GM18519 (cell line): ENCODE data around the gene INPP5A.

Experiments used
- ATAC-seq: cut with Tn5 transposase; IDR thresholded peaks from one replicate; pipeline ENCODE4 v1.9.1; 2021; ENCODE audit warnings: mild to moderate bottlenecking, moderate library complexity; ENCODE audit not compliant: unreplicated experiment, low FRiP score

Gene INPP5A

GRCh38 chr10:132684164-132684891, 146.7 kb downstream of the INPP5A start:
- peak; percentile 71 for ATAC-seq

- ATAC-seq: no peak
Observed at GRCh38 chr10:132685101-132685891, 147.7 kb downstream of the INPP5A start.

- ATAC-seq: no peak
Observed at GRCh38 chr10:132685921-132686680, 148.5 kb downstream of the INPP5A start.

GRCh38 chr10:132687181-132687892, 149.8 kb downstream of the INPP5A start:
- ATAC-seq: no peak

GRCh38 chr10:132687893-132688579, 150.4 kb downstream of the INPP5A start:
- ATAC-seq: no peak

- no peak for ATAC-seq
Observed at GRCh38 chr10:132688580-132689420, 151.2 kb downstream of the INPP5A start.

GRCh38 chr10:132689721-132690360, 152.3 kb downstream of the INPP5A start:
- ATAC-seq: no peak

- no peak for ATAC-seq
Observed at GRCh38 chr10:132690401-132690800, 152.8 kb downstream of the INPP5A start.

- no peak for ATAC-seq
Observed at GRCh38 chr10:132690821-132691610, 153.4 kb downstream of the INPP5A start.

- no peak for ATAC-seq
Observed at GRCh38 chr10:132691711-132692153, 154.1 kb downstream of the INPP5A start.

GRCh38 chr10:132692311-132692710, 154.7 kb downstream of the INPP5A start:
- ATAC-seq: no peak

- no peak for ATAC-seq
Observed at GRCh38 chr10:132693676-132694075, 156.1 kb downstream of the INPP5A start.

- ATAC-seq: no peak
Observed at GRCh38 chr10:132696204-132696603, 158.6 kb downstream of the INPP5A start.

GRCh38 chr10:132696728-132697577, 159.4 kb downstream of the INPP5A start:
- no peak for ATAC-seq

GRCh38 chr10:132697578-132698200, 160.1 kb downstream of the INPP5A start:
- no peak for ATAC-seq

- no peak for ATAC-seq
Observed at GRCh38 chr10:132698211-132698751, 160.7 kb downstream of the INPP5A start.
